Stimulated activated CD4-positive, alpha-beta T cell treated with anti-CD3 and anti-CD28 coated beads, TNF-alpha, amount 100 ng/mL, for 1 hour (primary cell): ENCODE measurements around the gene CPNE2.

Experiments used
- DNase-seq, 3 donors: peaks; one replicate each; pipeline ENCODE4 v3.0.0-alpha.2; 2020; ENCODE audit warnings: low read depth in 3 of 3, low spot score in 1 of 3

Gene CPNE2

DNA sequence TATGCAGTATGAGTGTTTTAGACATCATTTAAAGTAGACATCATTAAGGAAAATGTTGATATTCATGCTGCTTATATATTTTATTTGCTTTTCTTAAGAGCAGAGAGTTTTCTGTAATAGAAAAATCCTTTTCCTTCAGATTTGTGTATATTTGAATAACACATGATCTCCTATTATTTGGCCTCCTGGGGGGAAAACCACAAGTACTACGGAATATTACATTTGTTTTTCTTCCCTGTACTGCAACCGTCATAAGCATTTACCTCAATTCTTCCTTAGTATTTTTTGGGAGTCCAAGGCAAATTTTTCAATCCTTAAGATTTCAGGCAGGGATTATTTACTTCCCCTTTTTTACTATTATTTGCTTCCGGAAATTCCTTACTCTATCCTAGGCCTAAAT, 99.8 kb downstream of the CPNE2 start:
- no peak for DNase-seq

DNA sequence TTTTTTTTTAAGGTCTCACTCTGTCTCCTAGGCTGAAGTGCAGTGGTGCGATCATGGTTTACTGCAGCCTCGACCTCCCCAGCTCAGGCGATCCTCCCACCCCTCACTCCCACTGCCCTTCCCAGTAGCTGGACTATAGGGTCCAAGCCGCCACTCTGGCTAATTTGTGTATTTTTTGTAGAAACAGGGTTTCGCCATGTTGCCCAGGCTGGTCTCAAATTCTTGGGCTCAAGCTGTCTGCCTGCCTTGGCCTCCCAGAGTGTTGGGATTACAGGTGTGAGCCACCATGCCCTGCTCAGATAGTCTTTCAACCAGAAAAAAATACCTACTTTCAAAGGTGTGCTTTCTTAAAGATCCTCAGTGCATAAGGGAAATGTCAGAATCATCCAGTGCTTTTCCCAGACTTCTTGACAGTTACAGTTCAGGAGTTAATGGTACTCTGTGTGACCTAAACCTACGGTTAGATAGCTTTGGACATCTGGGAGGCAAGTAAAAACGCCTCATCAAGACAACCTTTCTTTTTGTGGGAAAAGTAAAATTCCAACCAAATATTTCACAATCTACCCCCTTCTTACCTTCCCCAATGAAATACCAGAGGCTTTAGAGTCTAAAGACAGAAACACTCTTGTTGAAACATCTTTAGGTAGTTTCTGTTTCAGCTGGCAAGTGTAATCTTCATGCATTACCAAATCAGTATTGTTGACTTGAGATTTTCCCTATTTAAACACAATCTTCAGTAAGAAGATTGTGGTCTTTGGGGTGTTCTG, 100.5 kb downstream of the CPNE2 start:
- no peak for DNase-seq

DNA sequence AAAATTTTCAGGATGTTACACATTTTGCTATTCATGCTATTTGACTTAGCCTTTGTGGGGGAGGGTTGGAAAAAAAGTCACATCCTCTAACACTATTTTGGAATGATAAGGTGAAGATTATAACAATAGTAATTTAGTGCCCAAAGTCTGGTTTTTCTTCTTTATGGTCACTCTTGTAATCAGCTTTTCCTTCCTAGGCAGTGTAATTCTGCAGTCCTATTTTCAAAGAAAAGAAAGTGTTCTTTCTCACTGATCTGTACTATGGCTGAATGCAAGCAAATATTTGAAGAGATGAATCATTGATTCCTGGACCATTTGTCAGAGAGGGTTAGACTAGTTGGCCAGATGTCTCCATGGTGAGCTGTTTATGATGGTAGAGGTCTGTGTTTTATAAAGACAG, 102.1 kb downstream of the CPNE2 start:
- no peak for DNase-seq

DNA sequence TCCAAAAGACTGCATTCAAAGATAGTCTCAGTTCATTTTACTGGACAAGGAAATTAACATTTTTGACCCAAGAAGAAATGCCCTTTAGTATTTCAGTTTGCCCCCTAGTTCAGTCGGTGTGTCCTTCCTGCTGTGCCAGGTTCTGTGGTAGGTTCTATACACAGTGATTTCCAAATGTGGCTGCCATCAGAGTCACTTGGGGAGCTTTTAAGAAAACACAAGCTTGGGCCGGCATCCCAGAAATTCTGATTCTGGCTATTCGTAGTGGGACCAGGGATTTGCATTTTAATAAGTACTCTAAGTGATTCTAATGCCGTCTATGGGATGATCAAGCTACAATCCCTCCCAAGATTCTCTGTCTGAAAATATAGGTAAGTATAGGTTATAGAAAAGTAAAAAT, 103.9 kb downstream of the CPNE2 start:
- no peak for DNase-seq

DNA sequence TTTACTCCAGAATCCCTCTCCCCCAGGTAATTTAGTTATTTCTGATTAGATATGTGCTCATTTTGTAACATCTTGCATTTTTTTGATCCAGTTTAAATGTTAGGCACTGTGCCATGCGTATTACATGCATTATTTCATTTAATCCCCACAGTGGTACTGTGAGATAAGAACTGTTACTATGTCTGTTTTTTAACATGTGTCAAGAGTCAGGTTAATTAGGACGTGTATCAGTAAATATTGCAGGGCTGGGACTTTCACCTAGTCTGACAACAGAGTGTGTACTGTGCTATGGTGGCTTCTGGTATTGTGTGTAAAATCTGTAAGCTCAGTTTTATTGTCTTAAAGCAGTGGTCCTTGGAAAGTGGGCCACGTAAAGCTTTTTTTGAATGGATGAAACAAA, 104.4 kb downstream of the CPNE2 start:
- DNase-seq = no peak
